Measurements from ENCODE around the gene FOXO4.

The FOXO4 gene

GRCh38 chrX:71098951-71099506, 3.4 kb downstream of the FOXO4 start:
- DNase-seq (ENCODE audit: low read depth in 3 of 3) = no peak

- DNase-seq (ENCODE audit: low read depth in 3 of 3) = no peak
Measured at GRCh38 chrX:71099736-71100135, 4.1 kb downstream of the FOXO4 start.

GRCh38 chrX:71100581-71101505, 5.2 kb downstream of the FOXO4 start:
- no peak for DNase-seq (ENCODE audit: low read depth in 3 of 3)

GRCh38 chrX:71102292-71102691, 6.6 kb downstream of the FOXO4 start:
- DNase-seq (ENCODE audit: low read depth in 3 of 3) = no peak

- DNase-seq (ENCODE audit: low read depth in 3 of 3) = no peak
Measured at GRCh38 chrX:71103110-71103983, 7.7 kb downstream of the FOXO4 start.

- DNase-seq (ENCODE audit: low read depth in 3 of 3) = no peak
Measured at GRCh38 chrX:71105628-71106027, 10.0 kb downstream of the FOXO4 start.

GRCh38 chrX:71106427-71106826, 10.8 kb downstream of the FOXO4 start, which contains the start of gene CXorf65:
CXorf65 (minus strand) TSS chrX:71106740; CDS start chrX:71106556, 184 bp downstream.
- DNase-seq (ENCODE audit: low read depth in 3 of 3) = no peak

GRCh38 chrX:71107245-71107644, 11.6 kb downstream of the FOXO4 start:
- DNase-seq (ENCODE audit: low read depth in 3 of 3) = no peak

- DNase-seq (ENCODE audit: low read depth in 3 of 3) = no peak
Measured at GRCh38 chrX:71107762-71108360, 12.2 kb downstream of the FOXO4 start.

- DNase-seq (ENCODE audit: low read depth in 3 of 3) = no peak
Measured at GRCh38 chrX:71109051-71109450, 13.4 kb downstream of the FOXO4 start.

- DNase-seq (ENCODE audit: low read depth in 3 of 3) = peak; percentile 44 to 73 (median 46)
Measured at GRCh38 chrX:71111141-71111843, 15.6 kb downstream of the FOXO4 start, which contains the start of gene IL2RG. IL2RG (minus strand) TSS chrX:71111577; CDS start chrX:71111539, 38 bp downstream.

- no peak for DNase-seq (ENCODE audit: low read depth in 3 of 3)
Measured at GRCh38 chrX:71111921-71112431, 16.3 kb downstream of the FOXO4 start.

- no peak for DNase-seq (ENCODE audit: low read depth in 3 of 3)
Measured at GRCh38 chrX:71117358-71117757, 21.7 kb downstream of the FOXO4 start.

GRCh38 chrX:71118032-71118984, 22.7 kb downstream of the FOXO4 start, which contains the start of gene MED12:
MED12 (plus strand) TSS chrX:71118596; CDS start chrX:71118755, 159 bp downstream.
- DNase-seq (ENCODE audit: low read depth in 3 of 3) = peak; percentile 62 to 71 (median 69)

GRCh38 chrX:71118985-71119535, 23.4 kb downstream of the FOXO4 start:
- no peak for DNase-seq (ENCODE audit: low read depth in 3 of 3)

- DNase-seq (ENCODE audit: low read depth in 3 of 3) = no peak
Measured at GRCh38 chrX:71128166-71128833, 32.6 kb downstream of the FOXO4 start.

- DNase-seq (ENCODE audit: low read depth in 3 of 3) = peak; percentile 38 to 69 (median 48)
Measured at GRCh38 chrX:71128915-71129765, 33.5 kb downstream of the FOXO4 start.

GRCh38 chrX:71131510-71131909, 35.9 kb downstream of the FOXO4 start:
- no peak for DNase-seq (ENCODE audit: low read depth in 3 of 3)

Measured in stimulated activated CD4-positive, alpha-beta T cell treated with anti-CD3 and anti-CD28 coated beads, TNF-alpha, amount 100 ng/mL, for 48 hours (primary cell).